GM23248 (cell line): ENCODE data around the gene CAMTA1. TPM values are rescaled to one million over a fixed set of nuclear protein-coding genes. Genes with fewer than 3 reads are reported as not detected.

Experiments used
- DNase-seq: peaks from one replicate; pipeline ENCODE4 v3.0.0-alpha.2; 2015
- H2AFZ ChIP-seq: fragments of 200-600 bp; sonication (generic); 2 replicates; pipeline ENCODE4 v1.6.1; 2016; ENCODE audit warnings: antibody characterized with exemption
- H3F3A ChIP-seq: fragments of 200-600 bp; sonication (generic); 2 replicates; pipeline ENCODE4 v1.6.1; 2016; ENCODE audit warnings: mild to moderate bottlenecking, antibody characterized with exemption, mixed run types; ENCODE audit not compliant: insufficient read depth
- H3K27ac ChIP-seq: fragments of 200-600 bp; sonication (generic); 2 replicates; pipeline ENCODE4 v1.5.1; 2016; ENCODE audit warnings: mild to moderate bottlenecking
- H3K27me3 ChIP-seq: fragments of 200-600 bp; sonication (generic); replicated peaks from 2 replicates; pipeline ENCODE4 v1.6.1; 2016; ENCODE audit warnings: mild to moderate bottlenecking; ENCODE audit not compliant: insufficient read depth
- H3K36me3 ChIP-seq: fragments of 200-600 bp; sonication (generic); 2 replicates; pipeline ENCODE4 v1.6.1; 2016; ENCODE audit warnings: low read depth, mild to moderate bottlenecking
- H3K4me1 ChIP-seq: fragments of 200-600 bp; sonication (generic); 2 replicates; pipeline ENCODE4 v1.6.1; 2016; ENCODE audit warnings: mild to moderate bottlenecking; ENCODE audit not compliant: insufficient read depth
- H3K4me2 ChIP-seq: fragments of 200-600 bp; sonication (generic); one replicate; pipeline ENCODE4 v1.6.1; 2016; ENCODE audit warnings: mild to moderate bottlenecking; ENCODE audit not compliant: unreplicated experiment
- H3K4me3 ChIP-seq: fragments of 200-600 bp; sonication (generic); 2 replicates; pipeline ENCODE4 v1.5.1; 2016; ENCODE audit warnings: mild to moderate bottlenecking
- H3K79me2 ChIP-seq: fragments of 200-600 bp; sonication (generic); 2 replicates; pipeline ENCODE4 v1.6.1; 2016; ENCODE audit warnings: mild to moderate bottlenecking; ENCODE audit not compliant: insufficient read depth
- H3K9ac ChIP-seq: fragments of 200-600 bp; sonication (generic); 2 replicates; pipeline ENCODE4 v1.6.1; 2016; ENCODE audit warnings: mild to moderate bottlenecking
- H3K9me2 ChIP-seq: fragments of 200-600 bp; sonication (generic); 2 replicates; pipeline ENCODE4 v1.6.1; 2016; ENCODE audit warnings: mixed run types, mild to moderate bottlenecking, moderate library complexity; ENCODE audit not compliant: insufficient read depth
- H3K9me3 ChIP-seq: fragments of 200-600 bp; sonication (generic); one replicate; pipeline ENCODE4 v1.6.1; 2017; ENCODE audit warnings: low read depth
- H4K20me1 ChIP-seq: fragments of 200-600 bp; sonication (generic); 2 replicates; pipeline ENCODE4 v1.6.0; 2016; ENCODE audit not compliant: insufficient read depth
- EZH2 ChIP-seq: fragments of 200-600 bp; sonication (generic); IDR thresholded peaks from 2 replicates; pipeline ENCODE4 v1.6.1; 2018; ENCODE audit warnings: antibody characterized with exemption, mild to moderate bottlenecking; ENCODE audit not compliant: insufficient read depth, poor library complexity, severe bottlenecking
- EZH2phosphoT487 ChIP-seq: fragments of 200-600 bp; sonication (generic); IDR thresholded peaks from 2 replicates; pipeline ENCODE4 v1.6.1; 2018; ENCODE audit warnings: antibody characterized with exemption, moderate library complexity, mild to moderate bottlenecking, low read depth; ENCODE audit not compliant: insufficient read depth
- WGBS, 2 experiments: methylation state at CpG; one replicate each; pipeline ENCODE4 v1.1.6; 2015 to 2017; ENCODE audit warnings: low lambda C conversion rate in 2 of 2, low coverage in 1 of 2; ENCODE audit errors: missing lambda C conversion rate in 2 of 2; 5-methylcytosine and 5-hydroxymethylcytosine counted together
- in situ Hi-C: fragments of 300-500 bp; cut with MboI; formaldehyde crosslinking; loops from 2 replicates; pipeline ENCODE4 v1.15.0; 2020
- polyA plus RNA-seq: library from polyadenylated mRNA; unstranded; fragments of >200 nt; fragmentation: Nextera tagmentation; extraction: Ambion mirVana; gene quantifications from 2 replicates; pipeline ENCODE4 v1.2.1, GENCODE V29; 2016
- total RNA-seq: library from RNA; depleted of rRNA; stranded (reverse); fragments of >200 nt; shearing (Covaris generic); gene quantifications from 2 replicates; pipeline ENCODE4 v1.2.3, GENCODE V29; 2014

The CAMTA1 gene
- total and polyA plus RNA-seq, 2 experiments from 2014 or later = 50.1 to 165 TPM

- Histone ChIP-seq H3K36me3 (no peaks in the 10 kb centered on the region), H3K79me2 (no peaks in the 10 kb centered on the region), H3K9me3 (no peaks in the 10 kb centered on the region), H3K27me3 (peaks cover 52% of the 10 kb centered on the region), H4K20me1 (no peaks in the 10 kb centered on the region), H3K4me1 (no peaks in the 10 kb centered on the region), H2AFZ (no peak overlapping the region), H3K27ac (no peak overlapping the region), H3K4me3 (no peak overlapping the region), H3K9ac (no peak overlapping the region), H3K9me2 (no peaks in the 10 kb centered on the region), H3K4me2 (no peak overlapping the region), H3F3A (no peaks in the 10 kb centered on the region)
- no peak for DNase-seq
- 31 to 35% methylated on average over 8 of the region's 8 CpGs for WGBS, 2 experiments
- no peak for TF ChIP-seq EZH2
- no peak for TF ChIP-seq EZH2phosphoT487
- in situ Hi-C loops = no loop called here
Measured at GRCh38 chr1:7719468-7720094, 934.3 kb downstream of the CAMTA1 start.

- Histone ChIP-seq H3K36me3 (no peaks in the 10 kb centered on the region), H3K79me2 (no peaks in the 10 kb centered on the region), H3K9me3 (no peaks in the 10 kb centered on the region), H3K4me2 (no peak overlapping the region), H3K4me1 (no peaks in the 10 kb centered on the region), H4K20me1 (no peaks in the 10 kb centered on the region), H2AFZ (no peak overlapping the region), H3K9ac (no peak overlapping the region), H3K9me2 (no peaks in the 10 kb centered on the region), H3K27me3 (peaks cover 39% of the 10 kb centered on the region), H3F3A (no peaks in the 10 kb centered on the region), H3K4me3 (no peak overlapping the region), H3K27ac (no peak overlapping the region)
- TF ChIP-seq EZH2 = no peak
- TF ChIP-seq EZH2phosphoT487 = no peak
- DNase-seq = no peak
- in situ Hi-C loops = no loop called here
- 16 to 25% methylated on average over 5 of the region's 5 CpGs for WGBS, 2 experiments
Measured at GRCh38 chr1:7721940-7722669, 936.9 kb downstream of the CAMTA1 start.

- no peaks in the 10 kb centered on the region for H3K4me1 ChIP-seq
- H4K20me1 ChIP-seq = no peaks in the 10 kb centered on the region
- H3K9me2 ChIP-seq = no peaks in the 10 kb centered on the region
- in situ Hi-C loops = no loop called here
- H3K4me2 ChIP-seq = no peak overlapping the region
- no peaks in the 10 kb centered on the region for H3K9me3 ChIP-seq
- WGBS, 2 experiments = 64 to 70% methylated on average over 2 of the region's 2 CpGs
- peaks cover 40% of the 10 kb centered on the region for H3K27me3 ChIP-seq
- H3K4me3 ChIP-seq = no peak overlapping the region
- no peaks in the 10 kb centered on the region for H3K79me2 ChIP-seq
- H3K36me3 ChIP-seq = no peaks in the 10 kb centered on the region
- no peak overlapping the region for H3K27ac ChIP-seq
- TF ChIP-seq EZH2 (no peak), EZH2phosphoT487 (no peak)
- no peak for DNase-seq
- no peak overlapping the region for H2AFZ ChIP-seq
- H3F3A ChIP-seq = no peaks in the 10 kb centered on the region
- no peak overlapping the region for H3K9ac ChIP-seq
Measured at GRCh38 chr1:7722670-7723012, 937.4 kb downstream of the CAMTA1 start.

- Histone ChIP-seq H4K20me1 (no peaks in the 10 kb centered on the region), H3K27me3 (peaks cover 34% of the 10 kb centered on the region), H3K36me3 (no peaks in the 10 kb centered on the region), H3K9me2 (no peaks in the 10 kb centered on the region), H3K4me1 (no peaks in the 10 kb centered on the region), H3K27ac (no peak overlapping the region), H3K4me2 (no peak overlapping the region), H3K4me3 (no peak overlapping the region), H3K9me3 (no peaks in the 10 kb centered on the region), H3K79me2 (no peaks in the 10 kb centered on the region), H2AFZ (no peak overlapping the region), H3F3A (no peaks in the 10 kb centered on the region), H3K9ac (no peak overlapping the region)
- TF ChIP-seq EZH2 (no peak), EZH2phosphoT487 (no peak)
- no peak for DNase-seq
- WGBS, 2 experiments = 46 to 53% methylated on average over 7 of the region's 7 CpGs
- in situ Hi-C loops = no loop called here
Measured at GRCh38 chr1:7726623-7727022, 941.4 kb downstream of the CAMTA1 start.
